CD4-positive, alpha-beta T cell (primary cell): ENCODE results near the gene LYPD4. TPM values are rescaled to one million over a fixed set of nuclear protein-coding genes. Genes with fewer than 3 reads are reported as not detected.

ENCODE experiments used
- ATAC-seq: fragments of 200-7000 bp; cut with Tn5 transposase; one replicate; pipeline ENCODE4 v1.10.0; 2022; ENCODE audit warnings: mild to moderate bottlenecking; ENCODE audit not compliant: poor library complexity
- CTCF ChIA-PET: fragments of 350-600 bp; sonication (Branson Sonifier 250); formaldehyde crosslinking; loops from one replicate; lab custom pipeline; 2021; ENCODE audit warnings: antibody characterized with exemption, inconsistent platforms; lab: Charles Lee
- POLR2A ChIA-PET: fragments of 350-600 bp; sonication (Branson Sonifier 250); formaldehyde crosslinking; loops from one replicate; lab custom pipeline; 2021; ENCODE audit warnings: antibody characterized with exemption, inconsistent platforms; lab: Charles Lee
- DNase-seq, 14 experiments: peaks; one replicate each; pipeline ENCODE4 v3.0.0-alpha.2; 2013 to 2020; ENCODE audit warnings: mixed read lengths in 2 of 14
- H3K27ac ChIP-seq, 2 donors: one replicate each; pipeline versions ENCODE4 v1.5.1 to v1.7.0; 2013; ENCODE audit warnings: low read length in 2 of 2, low read depth in 1 of 2, mild to moderate bottlenecking in 1 of 2
- H3K27me3 ChIP-seq, 2 experiments: 1 replicate in 1 of 2; 2 replicates in 1 of 2; pipeline versions ENCODE4 v1.6.1 to v1.7.0; 2013; ENCODE audit warnings: low read length in 2 of 2, control low read depth in 1 of 2, mild to moderate bottlenecking in 1 of 2, moderate library complexity in 1 of 2; ENCODE audit not compliant: insufficient read depth in 2 of 2, control insufficient read depth in 1 of 2
- H3K36me3 ChIP-seq: one replicate; pipeline ENCODE4 v1.6.1; 2013; ENCODE audit warnings: low read length, control low read depth; ENCODE audit not compliant: insufficient read depth
- H3K4me1 ChIP-seq: one replicate; pipeline ENCODE4 v1.6.1; 2013; ENCODE audit warnings: low read length, control low read depth; ENCODE audit not compliant: insufficient read depth
- H3K4me3 ChIP-seq: one replicate; pipeline ENCODE4 v1.5.1; 2013; ENCODE audit warnings: mild to moderate bottlenecking, low read length, moderate library complexity
- H3K9me3 ChIP-seq, 2 experiments: 1 replicate in 1 of 2; 2 replicates in 1 of 2; pipeline versions ENCODE4 v1.6.1 to v1.7.0; 2013; ENCODE audit warnings: low read length in 2 of 2, mild to moderate bottlenecking in 2 of 2, control low read depth in 1 of 2, moderate library complexity in 1 of 2; ENCODE audit not compliant: control insufficient read depth in 1 of 2, insufficient read depth in 1 of 2
- H3K27ac Mint-ChIP-seq: one replicate; pipeline ENCODE4 v1.8.0; 2020; ENCODE audit warnings: mixed read lengths
- H3K27me3 Mint-ChIP-seq: one replicate; pipeline ENCODE4 v1.8.0; 2021; ENCODE audit warnings: mixed read lengths
- H3K36me3 Mint-ChIP-seq: one replicate; pipeline ENCODE4 v1.8.0; 2021; ENCODE audit warnings: low read depth, mixed read lengths
- H3K4me1 Mint-ChIP-seq: one replicate; pipeline ENCODE4 v1.8.0; 2021; ENCODE audit warnings: low read depth, mixed read lengths
- H3K4me3 Mint-ChIP-seq: one replicate; pipeline ENCODE4 v1.8.0; 2020; ENCODE audit warnings: mild to moderate bottlenecking, mixed read lengths
- H3K9me3 Mint-ChIP-seq: one replicate; pipeline ENCODE4 v1.8.0; 2020; ENCODE audit warnings: mixed read lengths
- intact Hi-C, 2 experiments: fragments of 100-400 bp; cut with DNase I in 1 of 2; cut with micrococcal nuclease in 1 of 2; formaldehyde crosslinking; loops; one replicate each; pipeline versions ENCODE4 v1.15.1 to v1.9.0; 2023 to 2025; cut with DNase I, micrococcal nuclease
- total RNA-seq, 174 experiments: library from RNA in 2 of 174; stranded (reverse) in 2 of 174; gene quantifications; one replicate each; pipeline ENCODE4 v1.2.3 and lab custom pipeline; 2021 to 2026
- TF ChIP-seq, protein P1 (sequence below): fragments of 200-600 bp; IDR thresholded peaks from one replicate; pipeline ENCODE4 v1.8.0; 2022; ENCODE audit warnings: antibody characterized with exemption, mild to moderate bottlenecking

Gene LYPD4
- total RNA-seq, 2 experiments from 2014 or later: not detected

DNA sequence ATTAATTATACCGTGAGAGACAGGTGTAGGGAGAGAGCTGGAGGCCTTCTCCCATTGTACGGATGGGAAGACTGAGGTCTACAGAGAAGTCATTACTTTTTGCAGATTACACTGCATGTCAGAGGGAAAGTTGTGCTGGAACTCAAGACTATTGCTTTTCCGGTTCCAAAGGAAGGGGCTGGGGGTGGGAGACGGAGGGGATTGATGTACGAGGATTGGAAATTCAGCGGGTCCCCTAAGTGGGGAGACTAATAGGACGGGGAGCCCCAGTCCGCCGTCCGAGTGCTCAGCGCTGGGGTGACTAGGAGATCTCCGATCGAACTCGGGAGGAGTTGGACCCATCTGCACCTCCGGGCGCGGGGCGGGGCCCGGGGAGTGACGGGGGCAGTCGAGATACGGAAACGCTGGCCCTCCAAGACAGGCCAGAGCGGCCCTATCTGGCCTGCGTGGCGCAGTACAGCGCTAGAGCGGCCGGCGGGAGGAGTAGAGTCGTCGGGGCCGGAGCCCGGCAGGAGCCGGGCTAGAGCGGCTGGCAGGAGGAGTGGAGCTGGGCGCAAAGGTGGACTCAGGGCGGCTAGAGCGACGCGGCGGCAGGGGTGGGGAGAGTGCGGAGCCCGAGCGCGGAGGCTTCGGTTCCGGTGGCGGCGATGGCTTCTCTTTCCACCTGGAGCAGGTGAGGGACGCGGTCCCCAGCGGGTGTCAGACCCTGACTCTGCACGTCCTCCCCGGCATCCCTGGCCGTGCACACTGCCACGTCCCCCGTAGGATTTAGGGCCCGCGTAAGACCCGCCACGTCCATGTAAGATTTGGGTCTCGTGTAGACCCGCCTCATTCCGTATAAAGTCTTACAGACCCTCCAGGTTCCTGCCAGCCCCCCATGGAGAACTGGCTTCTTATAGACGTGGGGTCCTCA, 39.6 kb upstream of the LYPD4 start:
- ATAC-seq (peak; percentile 37), DNase-seq (peak; percentile 68 to 94 (median 87))
- Mint-ChIP-seq H3K36me3 (peaks cover 66% of the 10 kb centered on the region), H3K27me3 (no peaks in the 10 kb centered on the region), H3K4me3 (peak overlapping the region; percentile 90), H3K27ac (peak overlapping the region; percentile 98), H3K4me1 (peaks cover 78% of the 10 kb centered on the region), H3K9me3 (no peaks in the 10 kb centered on the region)
- H3K27ac ChIP-seq: peak overlapping the region; percentile 69 to 96
- POLR2A ChIA-PET: interaction anchor here (0.6 to 12.4 kb wide), 11 partner anchors 11 to 75 kb away, joined by 3 to 465 read pairs (median 6); partner anchors contain the start of genes CD79A, ERFL, RABAC1 and RPS19
- peak overlapping the region; percentile 94 for H3K4me3 ChIP-seq
- peaks cover 27% of the 10 kb centered on the region for H3K36me3 ChIP-seq
- intact Hi-C loops: loop anchor here in 1 of 2 experiments (1.0 to 10.0 kb wide), 2 partner anchors 9 to 329 kb away; no protein-coding TSS in a partner anchor
- CTCF ChIA-PET: interaction anchor here (1.0 to 8.8 kb wide), 3 partner anchors 10 to 24 kb away, joined by 6 to 119 read pairs (median 59); partner anchors contain the start of genes CD79A and RPS19
- H3K4me1 ChIP-seq: peaks cover 85% of the 10 kb centered on the region
- TF ChIP-seq, protein P1, sequence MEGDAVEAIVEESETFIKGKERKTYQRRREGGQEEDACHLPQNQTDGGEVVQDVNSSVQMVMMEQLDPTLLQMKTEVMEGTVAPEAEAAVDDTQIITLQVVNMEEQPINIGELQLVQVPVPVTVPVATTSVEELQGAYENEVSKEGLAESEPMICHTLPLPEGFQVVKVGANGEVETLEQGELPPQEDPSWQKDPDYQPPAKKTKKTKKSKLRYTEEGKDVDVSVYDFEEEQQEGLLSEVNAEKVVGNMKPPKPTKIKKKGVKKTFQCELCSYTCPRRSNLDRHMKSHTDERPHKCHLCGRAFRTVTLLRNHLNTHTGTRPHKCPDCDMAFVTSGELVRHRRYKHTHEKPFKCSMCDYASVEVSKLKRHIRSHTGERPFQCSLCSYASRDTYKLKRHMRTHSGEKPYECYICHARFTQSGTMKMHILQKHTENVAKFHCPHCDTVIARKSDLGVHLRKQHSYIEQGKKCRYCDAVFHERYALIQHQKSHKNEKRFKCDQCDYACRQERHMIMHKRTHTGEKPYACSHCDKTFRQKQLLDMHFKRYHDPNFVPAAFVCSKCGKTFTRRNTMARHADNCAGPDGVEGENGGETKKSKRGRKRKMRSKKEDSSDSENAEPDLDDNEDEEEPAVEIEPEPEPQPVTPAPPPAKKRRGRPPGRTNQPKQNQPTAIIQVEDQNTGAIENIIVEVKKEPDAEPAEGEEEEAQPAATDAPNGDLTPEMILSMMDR: no peak
- H3K27me3 ChIP-seq: no peaks in the 10 kb centered on the region
- H3K9me3 ChIP-seq: no peaks in the 10 kb centered on the region

DNA sequence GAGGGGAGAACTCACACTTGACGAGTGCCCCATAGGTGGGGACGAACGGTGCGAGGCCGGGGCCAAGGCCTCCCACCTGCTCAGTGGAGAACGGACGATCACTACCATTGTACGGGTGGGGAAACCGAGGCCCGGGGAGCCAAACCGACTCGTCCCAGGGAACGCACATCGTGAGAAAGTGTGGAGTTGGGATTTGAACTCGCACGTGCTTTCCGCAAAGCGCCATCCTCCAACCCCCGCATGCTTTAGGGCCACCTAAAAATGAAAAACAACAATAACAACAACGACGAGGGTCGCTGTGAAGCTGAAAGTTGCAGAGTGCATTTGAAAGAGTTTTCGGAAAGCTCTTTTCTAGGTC, 39.0 kb upstream of the LYPD4 start:
- H3K36me3 ChIP-seq: peaks cover 21% of the 10 kb centered on the region
- TF ChIP-seq, protein P1: no peak
- no peaks in the 10 kb centered on the region for H3K27me3 ChIP-seq
- DNase-seq: peak in 1 of 14 experiments; percentile 34
- intact Hi-C loops: loop anchor here in 1 of 2 experiments (1.0 to 10.0 kb wide), 2 partner anchors 8 to 329 kb away; no protein-coding TSS in a partner anchor
- peak overlapping the region; percentile 98 for H3K27ac Mint-ChIP-seq
- H3K4me1 ChIP-seq: peaks cover 85% of the 10 kb centered on the region
- peak overlapping the region; percentile 94 for H3K4me3 ChIP-seq
- H3K27ac ChIP-seq: peak overlapping the region; percentile 69 to 96
- no peaks in the 10 kb centered on the region for H3K9me3 Mint-ChIP-seq
- ChIA-PET POLR2A (interaction anchor here (0.7 to 12.4 kb wide), 7 partner anchors 10 to 62 kb away, joined by 3 to 465 read pairs (median 9); partner anchors contain the start of genes CD79A, ERFL and RPS19), CTCF (interaction anchor here (1.0 to 8.6 kb wide), 2 partner anchors 10 to 23 kb away, joined by 6 to 59 read pairs; partner anchors contain the start of gene RPS19)
- peak overlapping the region; percentile 90 for H3K4me3 Mint-ChIP-seq
- no peak for ATAC-seq
- H3K27me3 Mint-ChIP-seq: no peaks in the 10 kb centered on the region
- peaks cover 59% of the 10 kb centered on the region for H3K36me3 Mint-ChIP-seq
- peaks cover 78% of the 10 kb centered on the region for H3K4me1 Mint-ChIP-seq
- no peaks in the 10 kb centered on the region for H3K9me3 ChIP-seq
